ENCODE data around the gene PDK4.

Gene PDK4

GRCh38 chr7:95590387-95591248 lies 5.7 kb downstream of the PDK4 start:
- DNase-seq (ENCODE audit: extremely low spot score): no peak
- POLR2A ChIA-PET: no interaction called here
- CTCF ChIA-PET: no interaction called here
- no peak for TF ChIP-seq CTCF (IDR thresholded peaks at IDR 0.05; ENCODE audit: control extremely low read depth, extremely low read depth, low read depth, missing control alignments)

GRCh38 chr7:95589766-95590165 lies 6.5 kb downstream of the PDK4 start:
- ChIA-PET POLR2A (no interaction called here), CTCF (no interaction called here)
- DNase-seq (ENCODE audit: extremely low spot score): no peak
- no peak for TF ChIP-seq CTCF (IDR thresholded peaks at IDR 0.05; ENCODE audit: control extremely low read depth, extremely low read depth, low read depth, missing control alignments)

- CTCF ChIA-PET: no interaction called here
Observed at GRCh38 chr7:95589031-95589430, 7.3 kb downstream of the PDK4 start.

GRCh38 chr7:95586951-95587301 lies 9.4 kb downstream of the PDK4 start:
- TF ChIP-seq CTCF (IDR thresholded peaks at IDR 0.05; ENCODE audit: control extremely low read depth, extremely low read depth, low read depth, missing control alignments): no peak
- ChIA-PET POLR2A (no interaction called here), CTCF (no interaction called here)
- no peak for DNase-seq (ENCODE audit: extremely low spot score)

More at GRCh38 chr7:95589031-95589430, 7.3 kb downstream of the PDK4 start:
- TF ChIP-seq CTCF (IDR thresholded peaks at IDR 0.05; ENCODE audit: control extremely low read depth, extremely low read depth, low read depth, missing control alignments): no peak
- POLR2A ChIA-PET: no interaction called here
- DNase-seq (ENCODE audit: extremely low spot score): no peak

GRCh38 chr7:95585426-95585789 lies 10.9 kb downstream of the PDK4 start:
- ChIA-PET POLR2A (no interaction called here), CTCF (interaction anchor here (1.1 kb wide), 1 partner anchor 73 kb away, joined by 4 read pairs; no protein-coding TSS in a partner anchor)
- TF ChIP-seq CTCF (IDR thresholded peaks at IDR 0.05; ENCODE audit: control extremely low read depth, extremely low read depth, low read depth, missing control alignments): no peak
- DNase-seq (ENCODE audit: extremely low spot score): no peak

GRCh38 chr7:95584769-95585425 lies 11.4 kb downstream of the PDK4 start:
- ChIA-PET POLR2A (no interaction called here), CTCF (interaction anchor here (1.1 kb wide), 1 partner anchor 72 kb away, joined by 4 read pairs; no protein-coding TSS in a partner anchor)
- no peak for TF ChIP-seq CTCF (IDR thresholded peaks at IDR 0.05; ENCODE audit: control extremely low read depth, extremely low read depth, low read depth, missing control alignments)
- no peak for DNase-seq (ENCODE audit: extremely low spot score)

Measured in GM10248 (cell line).